SJCRH30 (cell line): Measurements from ENCODE around the gene DEAF1. TPM values are rescaled to one million over a fixed set of nuclear protein-coding genes. Genes with fewer than 3 reads are reported as not detected.
"Not testable (repeated sequence)": the region's sequence is repeated elsewhere in the genome, so short reads cannot be mapped to it uniquely, and the experiment has no call there.

Experiments
- DNase-seq, 2 experiments: peaks; one replicate each; pipeline ENCODE4 v3.0.0-alpha.2; 2015 to 2020
- H3K27ac ChIP-seq: fragments of 250-450 bp; sonication (Bioruptor Pico); 2 replicates; pipeline ENCODE4 v1.5.1; 2020; ENCODE audit warnings: mild to moderate bottlenecking, moderate library complexity
- H3K27me3 ChIP-seq: fragments of 250-450 bp; sonication (Bioruptor Pico); 2 replicates; pipeline ENCODE4 v1.5.1; 2020; ENCODE audit warnings: mild to moderate bottlenecking, moderate library complexity
- H3K36me3 ChIP-seq: fragments of 250-450 bp; sonication (Bioruptor Pico); 2 replicates; pipeline ENCODE4 v1.5.1; 2020; ENCODE audit warnings: mild to moderate bottlenecking, moderate library complexity
- H3K4me1 ChIP-seq: fragments of 250-450 bp; sonication (Bioruptor Pico); 2 replicates; pipeline ENCODE4 v1.5.1; 2020; ENCODE audit warnings: mild to moderate bottlenecking, moderate library complexity
- H3K4me3 ChIP-seq: fragments of 250-450 bp; sonication (Bioruptor Pico); 2 replicates; pipeline ENCODE4 v1.5.1; 2020; ENCODE audit warnings: mild to moderate bottlenecking, moderate library complexity
- H3K9me3 ChIP-seq: fragments of 250-450 bp; sonication (Bioruptor Pico); replicated peaks from 2 replicates; pipeline ENCODE4 v1.5.1; 2020; ENCODE audit warnings: mild to moderate bottlenecking, moderate library complexity
- total RNA-seq: library from RNA; depleted of rRNA; stranded (reverse); fragments of >200 nt; shearing (Covaris generic); gene quantifications from 2 replicates; pipeline ENCODE4 v1.2.3, GENCODE V29; 2014

The DEAF1 gene
- total RNA-seq, 1 experiment from 2014 or later, result 33.6 TPM

GRCh38 chr11:659532-660085 lies 35.4 kb downstream of the DEAF1 start:
- Histone ChIP-seq H3K36me3 (peaks cover 14% of the 10 kb centered on the region; the same call in 1 of the 2 replicates), H3K4me3 (no peak overlapping the region), H3K27ac (no peak overlapping the region), H3K27me3 (no peaks in the 10 kb centered on the region), H3K4me1 (no peaks in the 10 kb centered on the region), H3K9me3 (no peaks in the 10 kb centered on the region)
- DNase-seq, result no peak

- Histone ChIP-seq H3K27ac (no peak overlapping the region), H3K9me3 (no peaks in the 10 kb centered on the region), H3K4me1 (no peaks in the 10 kb centered on the region), H3K36me3 (peaks cover 4% of the 10 kb centered on the region; the same call in 1 of the 2 replicates), H3K4me3 (no peak overlapping the region), H3K27me3 (no peaks in the 10 kb centered on the region)
- no peak for DNase-seq
These were observed 37.3 kb downstream of the DEAF1 start for GRCh38 chr11:657691-658126.

GRCh38 chr11:656866-657265 lies 38.2 kb downstream of the DEAF1 start:
- no peaks in the 10 kb centered on the region for H3K9me3 ChIP-seq
- DNase-seq, result no peak
- peaks cover 4% of the 10 kb centered on the region; the same call in 1 of the 2 replicates for H3K36me3 ChIP-seq

GRCh38 chr11:656426-656825 lies 38.6 kb downstream of the DEAF1 start:
- H3K9me3 ChIP-seq, result no peaks in the 10 kb centered on the region
- no peaks in the 10 kb centered on the region for H3K4me1 ChIP-seq
- peaks cover 4% of the 10 kb centered on the region; the same call in 1 of the 2 replicates for H3K36me3 ChIP-seq
- no peak overlapping the region for H3K4me3 ChIP-seq
- H3K27me3 ChIP-seq, result no peaks in the 10 kb centered on the region
- DNase-seq, result no peak
- no peak overlapping the region for H3K27ac ChIP-seq

More at GRCh38 chr11:656866-657265, 38.2 kb downstream of the DEAF1 start:
- Histone ChIP-seq H3K4me3 (no peak overlapping the region), H3K27ac (no peak overlapping the region), H3K4me1 (no peaks in the 10 kb centered on the region), H3K27me3 (no peaks in the 10 kb centered on the region)

DNA sequence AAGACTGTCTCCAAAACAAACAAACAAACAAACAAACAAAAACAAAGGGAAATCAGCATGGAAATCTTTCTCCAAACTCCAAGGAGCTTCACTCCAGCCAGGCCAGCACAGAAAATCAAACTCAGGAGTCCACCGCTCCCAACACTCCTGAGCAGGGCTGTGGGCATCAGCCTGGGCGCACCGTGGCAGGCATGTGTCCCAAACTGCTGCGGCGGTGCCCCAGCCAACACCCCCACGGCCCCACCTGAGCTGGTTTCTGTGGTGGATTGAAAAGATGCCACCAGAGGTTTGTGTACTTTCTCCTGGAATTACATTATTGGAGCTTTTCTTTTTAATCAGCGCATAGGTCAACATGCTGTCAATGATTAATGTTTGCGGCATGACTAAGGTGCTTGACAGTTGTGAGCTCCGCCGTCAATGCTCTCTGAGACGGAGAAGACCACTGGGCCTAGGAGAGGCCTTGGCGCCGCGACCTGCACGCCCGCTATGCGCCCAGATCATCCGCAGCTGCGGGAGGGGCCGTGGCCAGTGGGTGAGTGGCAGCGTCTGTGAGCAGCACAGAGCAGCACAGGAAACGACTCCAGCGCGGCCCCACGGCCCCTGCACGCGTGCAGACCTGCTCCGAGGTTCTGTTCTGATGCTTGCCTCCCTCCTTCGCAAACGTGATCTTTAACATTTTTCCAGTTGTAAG lies 39.8 kb downstream of the DEAF1 start:
- H3K4me1 ChIP-seq, result no peaks in the 10 kb centered on the region
- H3K27ac ChIP-seq, result no peak overlapping the region
- no peak for DNase-seq
- no peaks in the 10 kb centered on the region for H3K9me3 ChIP-seq
- no peak overlapping the region for H3K4me3 ChIP-seq
- peaks cover 9% of the 10 kb centered on the region; the same call in 1 of the 2 replicates for H3K36me3 ChIP-seq
- H3K27me3 ChIP-seq, result no peaks in the 10 kb centered on the region

DNA sequence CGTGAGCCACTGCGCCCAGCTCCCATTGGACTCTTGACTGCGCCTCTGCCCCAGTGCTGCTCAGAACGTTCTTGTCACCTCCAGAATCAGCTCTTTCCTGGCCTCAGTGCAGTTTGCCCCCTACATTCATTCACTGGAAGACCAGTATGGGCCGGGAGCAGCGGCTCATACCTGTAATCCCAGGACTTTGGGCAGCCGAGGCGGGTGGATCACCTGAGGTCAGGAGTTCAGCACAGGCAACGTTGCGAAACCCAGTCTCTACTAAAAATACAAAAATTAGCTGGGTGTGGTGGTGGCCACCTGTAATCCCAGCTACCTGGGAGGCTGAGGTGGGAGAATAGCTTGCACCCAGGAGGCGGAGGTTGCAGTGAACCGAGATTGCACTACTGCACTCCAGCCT lies 40.6 kb downstream of the DEAF1 start:
- H3K4me3 ChIP-seq, H3K36me3 ChIP-seq, H3K27ac ChIP-seq, H3K4me1 ChIP-seq, H3K27me3 ChIP-seq, H3K9me3 ChIP-seq, DNase-seq: not testable (repeated sequence)

GRCh38 chr11:653837-654236 lies 41.2 kb downstream of the DEAF1 start:
- Histone ChIP-seq H3K9me3 (no peaks in the 10 kb centered on the region), H3K27ac (no peak overlapping the region)

GRCh38 chr11:653136-653535 lies 41.9 kb downstream of the DEAF1 start:
- not testable (repeated sequence) for H3K27ac ChIP-seq, H3K27me3 ChIP-seq, H3K9me3 ChIP-seq, H3K4me1 ChIP-seq, DNase-seq, H3K4me3 ChIP-seq, H3K36me3 ChIP-seq

More at GRCh38 chr11:653837-654236, 41.2 kb downstream of the DEAF1 start:
- Histone ChIP-seq H3K27me3 (no peaks in the 10 kb centered on the region), H3K36me3 (peaks cover 6% of the 10 kb centered on the region; the same call in 1 of the 2 replicates), H3K4me3 (no peak overlapping the region), H3K4me1 (no peaks in the 10 kb centered on the region)
- no peak for DNase-seq

- no peaks in the 10 kb centered on the region for H3K27me3 ChIP-seq
- DNase-seq, result no peak
- no peaks in the 10 kb centered on the region for H3K4me1 ChIP-seq
- H3K36me3 ChIP-seq, result peaks cover 6% of the 10 kb centered on the region; the same call in 1 of the 2 replicates
- H3K27ac ChIP-seq, result no peak overlapping the region
- no peak overlapping the region for H3K4me3 ChIP-seq
- no peaks in the 10 kb centered on the region for H3K9me3 ChIP-seq
These were observed 44.5 kb downstream of the DEAF1 start for GRCh38 chr11:650482-650881.

- H3K36me3 ChIP-seq, H3K4me1 ChIP-seq, DNase-seq, H3K27ac ChIP-seq, H3K4me3 ChIP-seq, H3K9me3 ChIP-seq, H3K27me3 ChIP-seq: not testable (repeated sequence)
These were observed 47.3 kb downstream of the DEAF1 start for GRCh38 chr11:647672-648158.

GRCh38 chr11:646214-646613 lies 48.8 kb downstream of the DEAF1 start:
- Histone ChIP-seq H3K36me3 (peaks cover 6% of the 10 kb centered on the region; the same call in 1 of the 2 replicates), H3K4me1 (no peaks in the 10 kb centered on the region), H3K9me3 (no peaks in the 10 kb centered on the region), H3K4me3 (no peak overlapping the region), H3K27me3 (no peaks in the 10 kb centered on the region), H3K27ac (no peak overlapping the region)
- DNase-seq, result no peak

DNA sequence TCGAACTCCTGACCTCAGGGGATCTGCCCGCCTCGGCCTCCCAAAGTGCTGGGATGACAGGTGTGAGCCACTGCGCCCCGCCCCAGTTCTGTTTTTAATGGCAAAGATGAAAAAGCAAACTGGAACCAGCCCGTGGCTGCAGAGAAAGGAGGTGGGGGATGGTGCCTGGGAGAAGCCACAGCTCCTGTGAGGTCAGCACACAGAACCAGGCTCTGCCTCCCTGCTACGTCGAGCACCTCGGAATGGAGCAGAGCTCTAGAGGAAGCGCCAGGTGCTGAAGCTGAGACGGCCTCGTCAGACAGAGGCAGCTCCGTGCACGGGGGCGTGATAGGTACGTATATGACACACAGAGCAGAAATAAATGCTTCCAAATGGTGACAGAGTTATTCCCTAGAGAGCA lies 49.5 kb downstream of the DEAF1 start:
- H3K4me3 ChIP-seq, result no peak overlapping the region
- H3K27ac ChIP-seq, result no peak overlapping the region
- no peak for DNase-seq
- H3K4me1 ChIP-seq, result no peaks in the 10 kb centered on the region
- no peaks in the 10 kb centered on the region for H3K27me3 ChIP-seq
- H3K9me3 ChIP-seq, result no peaks in the 10 kb centered on the region
- peaks cover 2% of the 10 kb centered on the region; the same call in 1 of the 2 replicates for H3K36me3 ChIP-seq

DNA sequence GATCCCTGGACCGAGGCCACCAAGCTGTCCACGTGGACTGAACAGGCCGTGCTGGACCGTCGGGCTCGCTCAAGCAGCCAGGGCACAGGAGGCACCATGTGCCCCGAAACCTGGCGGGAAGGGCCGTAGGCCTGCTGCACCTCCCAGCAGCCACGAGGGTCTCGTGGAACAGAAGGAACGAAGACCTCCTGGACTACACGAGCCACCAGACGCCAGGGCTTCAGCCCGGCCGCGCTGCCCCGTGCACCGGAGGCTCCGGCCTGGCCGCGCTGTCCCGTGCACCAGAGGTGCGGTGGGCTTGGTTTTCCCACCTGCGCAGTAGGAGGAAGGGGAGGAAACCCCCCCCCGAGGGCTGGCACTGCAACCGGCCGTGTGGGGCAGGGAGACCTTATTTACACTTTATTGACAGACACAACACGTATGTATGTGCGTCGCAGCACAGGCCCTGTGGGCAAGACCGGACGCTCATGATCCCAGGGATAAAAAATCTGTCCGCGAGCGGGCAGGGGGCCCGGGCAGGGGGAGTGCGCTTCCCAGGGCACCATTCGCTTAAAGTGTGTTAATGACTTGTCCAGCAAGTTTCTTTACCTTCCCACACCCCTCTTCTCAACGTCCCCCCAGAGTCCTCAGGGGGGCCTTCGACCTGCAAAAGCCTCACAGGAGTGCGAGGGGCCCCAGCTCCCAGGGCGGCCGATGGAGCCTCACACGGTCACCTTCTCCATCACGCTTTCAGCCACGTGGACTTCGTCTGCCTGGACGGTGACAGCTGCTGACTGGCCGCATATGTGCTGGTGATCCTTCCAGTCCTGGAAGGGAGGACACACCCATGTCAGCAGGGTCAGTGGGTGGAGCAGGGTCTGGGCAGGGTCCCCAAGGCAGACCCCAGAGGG lies 50.9 kb downstream of the DEAF1 start:
- DNase-seq, result no peak
- Histone ChIP-seq H3K4me1 (no peaks in the 10 kb centered on the region), H3K4me3 (no peak overlapping the region), H3K27ac (no peak overlapping the region), H3K36me3 (no peaks in the 10 kb centered on the region; the same call in 1 of the 2 replicates), H3K9me3 (no peaks in the 10 kb centered on the region), H3K27me3 (no peaks in the 10 kb centered on the region)

DNA sequence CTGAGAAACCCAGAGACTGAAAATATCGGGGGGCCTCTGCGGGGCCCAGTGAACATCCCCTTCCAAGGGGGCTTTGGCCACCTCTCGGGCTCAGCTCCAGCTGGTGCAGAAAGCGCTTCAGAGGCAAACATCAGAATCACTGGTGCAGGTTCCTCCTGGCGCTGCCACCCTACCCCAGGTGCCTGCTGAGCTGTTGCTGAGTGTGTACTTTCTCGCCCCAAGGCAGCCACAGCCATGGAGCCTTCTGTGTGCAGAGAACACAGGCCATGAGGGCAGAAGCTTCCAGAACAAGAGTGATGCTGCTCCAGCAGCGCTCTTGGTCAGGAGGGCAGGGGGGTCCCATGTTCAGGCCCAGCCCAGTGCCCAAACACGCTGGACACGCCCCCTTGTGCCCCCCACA lies 51.7 kb downstream of the DEAF1 start:
- no peaks in the 10 kb centered on the region for H3K27me3 ChIP-seq
- H3K4me1 ChIP-seq, result no peaks in the 10 kb centered on the region
- H3K36me3 ChIP-seq, result no peaks in the 10 kb centered on the region; the same call in 1 of the 2 replicates
- no peak overlapping the region for H3K27ac ChIP-seq
- H3K9me3 ChIP-seq, result no peaks in the 10 kb centered on the region
- DNase-seq, result no peak
- H3K4me3 ChIP-seq, result no peak overlapping the region
